Tibial nerve (tissue), 4 donors: ENCODE results near the gene MAPT. TPM values are rescaled to one million over a fixed set of nuclear protein-coding genes. Genes with fewer than 3 reads are reported as not detected.

ENCODE experiments used
- DNase-seq, 2 donors: peaks; one replicate each; pipeline ENCODE4 v3.0.0-alpha.2; 2019; ENCODE audit warnings: low spot score in 2 of 2
- H3K27ac ChIP-seq, 4 donors: fragments of 200-600 bp; sonication (generic) in 3 of 4; one replicate each; pipeline ENCODE4 v1.5.1; 2017 to 2019; ENCODE audit warnings: mild to moderate bottlenecking in 1 of 4
- H3K27me3 ChIP-seq, 2 donors: fragments of 200-600 bp; sonication (generic) in 1 of 2; one replicate each; pipeline versions ENCODE4 v1.5.1 to v1.6.0; 2017 to 2019
- H3K36me3 ChIP-seq, 3 donors: fragments of 200-600 bp; sonication (generic); one replicate each; pipeline ENCODE4 v1.5.1; 2018 to 2019
- H3K4me1 ChIP-seq, 4 donors: fragments of 200-600 bp; sonication (generic) in 3 of 4; one replicate each; pipeline ENCODE4 v1.5.1; 2017 to 2019
- H3K4me3 ChIP-seq, 4 donors: fragments of 200-600 bp; sonication (generic) in 3 of 4; one replicate each; pipeline ENCODE4 v1.5.1; 2017 to 2019; ENCODE audit warnings: mild to moderate bottlenecking in 1 of 4, moderate library complexity in 1 of 4
- H3K9me3 ChIP-seq, 4 donors: fragments of 200-600 bp; sonication (generic) in 3 of 4; one replicate each; pipeline ENCODE4 v1.5.1; 2017 to 2019
- EP300 ChIP-seq, 2 donors: sonication (generic); formaldehyde crosslinking; IDR thresholded peaks; one replicate each; pipeline ENCODE4 v1.6.1; 2017; ENCODE audit warnings: antibody characterized with exemption in 2 of 2, mild to moderate bottlenecking in 1 of 2
- POLR2A ChIP-seq, 2 donors: fragments of 450-650 bp; IDR thresholded peaks; one replicate each; pipeline ENCODE4 v1.6.1; 2017; ENCODE audit warnings: antibody characterized with exemption in 2 of 2, mild to moderate bottlenecking in 2 of 2, moderate library complexity in 2 of 2
- WGBS, 2 donors: methylation state at CpG; one replicate each; pipeline ENCODE4 v1.1.5; 2018; 5-methylcytosine and 5-hydroxymethylcytosine counted together
- total RNA-seq, 4 donors: library from RNA; depleted of rRNA; stranded (reverse); fragments of >200 nt; gene quantifications; one replicate each; pipeline ENCODE4 v1.1.0, GENCODE V29; 2016
- TF ChIP-seq, protein P1 (sequence below), 5 experiments: fragments of 200-600 bp in 3 of 5; fragments of 450-650 bp in 2 of 5; sonication (generic) in 3 of 5; IDR thresholded peaks; one replicate each; pipeline ENCODE4 v1.5.1; 2016 to 2019; ENCODE audit warnings: antibody characterized with exemption in 5 of 5, mild to moderate bottlenecking in 3 of 5, moderate library complexity in 2 of 5

Gene MAPT
- total RNA-seq, 4 donors from 2014 or later: 2.5 to 3.1 (median 2.8) TPM

DNA sequence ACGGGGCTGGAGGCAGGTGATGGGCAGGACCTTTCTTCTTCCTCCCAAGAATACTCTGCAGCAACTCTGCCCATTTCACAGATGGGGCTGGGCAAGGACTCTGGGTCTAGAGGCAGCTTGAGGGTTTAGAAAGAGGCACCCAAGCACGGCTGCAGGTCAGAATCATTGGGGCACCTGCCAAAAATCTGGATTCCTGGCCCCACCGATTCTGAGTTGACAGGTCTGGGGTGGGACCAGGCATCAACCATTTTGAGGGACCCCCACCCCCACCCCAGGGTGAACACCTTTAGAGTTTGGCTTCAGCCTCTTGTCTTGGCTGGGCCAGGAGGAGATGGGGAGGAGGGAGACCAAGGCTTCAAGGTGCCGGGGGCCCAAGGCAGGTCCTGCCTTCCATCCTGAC lies 44.3 kb upstream of the MAPT start:
- Histone ChIP-seq H3K36me3 (no peaks in the 10 kb centered on the region), H3K27ac (no peak overlapping the region), H3K4me1 (peaks cover 0 to 3% (median 0%) of the 10 kb centered on the region in 4 donors), H3K27me3 (peaks cover 0 to 51% of the 10 kb centered on the region in 2 donors), H3K4me3 (no peak overlapping the region), H3K9me3 (no peaks in the 10 kb centered on the region)
- DNase-seq: no peak
- TF ChIP-seq, protein P1, sequence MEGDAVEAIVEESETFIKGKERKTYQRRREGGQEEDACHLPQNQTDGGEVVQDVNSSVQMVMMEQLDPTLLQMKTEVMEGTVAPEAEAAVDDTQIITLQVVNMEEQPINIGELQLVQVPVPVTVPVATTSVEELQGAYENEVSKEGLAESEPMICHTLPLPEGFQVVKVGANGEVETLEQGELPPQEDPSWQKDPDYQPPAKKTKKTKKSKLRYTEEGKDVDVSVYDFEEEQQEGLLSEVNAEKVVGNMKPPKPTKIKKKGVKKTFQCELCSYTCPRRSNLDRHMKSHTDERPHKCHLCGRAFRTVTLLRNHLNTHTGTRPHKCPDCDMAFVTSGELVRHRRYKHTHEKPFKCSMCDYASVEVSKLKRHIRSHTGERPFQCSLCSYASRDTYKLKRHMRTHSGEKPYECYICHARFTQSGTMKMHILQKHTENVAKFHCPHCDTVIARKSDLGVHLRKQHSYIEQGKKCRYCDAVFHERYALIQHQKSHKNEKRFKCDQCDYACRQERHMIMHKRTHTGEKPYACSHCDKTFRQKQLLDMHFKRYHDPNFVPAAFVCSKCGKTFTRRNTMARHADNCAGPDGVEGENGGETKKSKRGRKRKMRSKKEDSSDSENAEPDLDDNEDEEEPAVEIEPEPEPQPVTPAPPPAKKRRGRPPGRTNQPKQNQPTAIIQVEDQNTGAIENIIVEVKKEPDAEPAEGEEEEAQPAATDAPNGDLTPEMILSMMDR (IDR thresholded peaks at IDR 0.05): no peak
- TF ChIP-seq POLR2A (IDR thresholded peaks at IDR 0.05) (no peak), EP300 (IDR thresholded peaks at IDR 0.05) (no peak)
- WGBS, 2 donors: 73 to 84% methylated on average over 3 of the region's 4 CpGs

DNA sequence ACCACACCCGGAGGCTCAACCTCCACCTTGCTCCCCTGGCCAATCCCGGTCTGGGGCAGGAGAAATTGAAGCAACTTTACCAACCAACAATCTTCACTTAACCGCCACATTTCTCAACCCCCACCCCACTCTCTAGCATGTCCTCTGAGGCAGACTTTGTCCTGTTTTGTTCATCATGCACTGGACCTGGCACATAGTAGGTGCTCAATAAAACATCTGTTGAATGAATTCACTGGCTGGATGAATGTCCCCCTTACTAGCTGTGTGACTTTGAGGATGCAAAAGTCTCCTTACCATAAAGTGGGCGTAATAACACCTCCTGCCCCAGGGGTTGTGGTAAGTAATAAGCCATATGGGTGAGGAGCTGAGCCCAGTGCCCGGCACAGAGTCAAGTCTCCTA lies 43.9 kb upstream of the MAPT start:
- H3K4me1 ChIP-seq: peaks cover 0 to 3% (median 0%) of the 10 kb centered on the region in 4 donors
- H3K4me3 ChIP-seq: no peak overlapping the region
- no peak overlapping the region for H3K27ac ChIP-seq
- 81 to 86% methylated on average over 5 of the region's 5 CpGs for WGBS, 2 donors
- TF ChIP-seq, protein P1 (IDR thresholded peaks at IDR 0.05): no peak
- TF ChIP-seq POLR2A (IDR thresholded peaks at IDR 0.05) (no peak), EP300 (IDR thresholded peaks at IDR 0.05) (no peak)
- no peaks in the 10 kb centered on the region for H3K9me3 ChIP-seq
- peaks cover 0 to 56% of the 10 kb centered on the region in 2 donors for H3K27me3 ChIP-seq
- DNase-seq: no peak
- no peaks in the 10 kb centered on the region for H3K36me3 ChIP-seq

DNA sequence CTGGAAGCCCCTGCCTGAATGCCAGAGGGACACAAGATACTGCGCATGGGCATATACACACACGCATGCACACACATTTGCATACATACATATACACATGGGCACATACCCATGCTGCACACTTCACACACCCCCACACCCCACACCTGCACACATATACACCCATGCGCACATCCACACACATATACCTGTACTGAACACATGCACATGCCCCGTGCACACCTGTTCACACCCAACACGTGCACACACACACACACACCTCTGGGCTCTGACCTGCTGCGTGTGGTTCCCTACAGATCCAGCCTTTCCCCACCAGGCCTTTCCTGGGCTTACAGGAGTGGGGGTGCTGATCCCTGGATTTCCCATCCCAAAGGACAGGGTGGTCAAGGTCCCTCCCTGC lies 43.3 kb upstream of the MAPT start:
- Histone ChIP-seq H3K27me3 (peaks cover 0 to 57% of the 10 kb centered on the region in 2 donors), H3K9me3 (no peaks in the 10 kb centered on the region), H3K36me3 (no peaks in the 10 kb centered on the region), H3K4me3 (no peak overlapping the region), H3K27ac (no peak overlapping the region), H3K4me1 (peaks cover 0 to 3% (median 0%) of the 10 kb centered on the region in 4 donors)
- no peak for DNase-seq
- 84% methylated on average over 6 of the region's 6 CpGs for WGBS, 2 donors
- TF ChIP-seq, protein P1 (IDR thresholded peaks at IDR 0.05): no peak
- TF ChIP-seq POLR2A (IDR thresholded peaks at IDR 0.05) (no peak), EP300 (IDR thresholded peaks at IDR 0.05) (no peak)

DNA sequence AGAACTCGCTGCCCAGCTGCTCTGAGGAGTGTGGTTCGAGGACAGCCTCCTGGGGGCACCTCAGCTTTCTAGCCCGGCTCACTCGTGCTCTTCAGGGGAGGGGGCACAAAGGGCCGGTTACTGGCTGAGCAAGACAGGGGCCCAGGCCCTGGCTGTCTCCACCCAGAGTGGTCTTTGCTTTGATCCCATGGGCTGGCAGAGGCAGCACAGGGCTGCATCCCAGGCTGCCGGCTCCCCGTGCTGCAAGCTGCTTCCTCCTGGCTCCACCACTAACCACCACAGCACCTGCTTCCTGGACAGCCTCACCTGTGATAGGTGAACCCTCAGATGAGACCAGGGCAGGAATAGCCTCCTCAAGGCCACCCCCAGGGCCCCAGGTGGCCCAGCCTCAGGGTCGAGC lies 42.9 kb upstream of the MAPT start:
- Histone ChIP-seq H3K36me3 (no peaks in the 10 kb centered on the region), H3K9me3 (no peaks in the 10 kb centered on the region), H3K27me3 (peaks cover 0 to 57% of the 10 kb centered on the region in 2 donors), H3K4me3 (no peak overlapping the region), H3K4me1 (peaks cover 0 to 3% (median 0%) of the 10 kb centered on the region in 4 donors), H3K27ac (no peak overlapping the region)
- TF ChIP-seq, protein P1 (IDR thresholded peaks at IDR 0.05): no peak
- TF ChIP-seq EP300 (IDR thresholded peaks at IDR 0.05) (no peak), POLR2A (IDR thresholded peaks at IDR 0.05) (no peak)
- 15 to 28% methylated on average over 6 to 8 of the region's 8 CpGs for WGBS, 2 donors
- no peak for DNase-seq

DNA sequence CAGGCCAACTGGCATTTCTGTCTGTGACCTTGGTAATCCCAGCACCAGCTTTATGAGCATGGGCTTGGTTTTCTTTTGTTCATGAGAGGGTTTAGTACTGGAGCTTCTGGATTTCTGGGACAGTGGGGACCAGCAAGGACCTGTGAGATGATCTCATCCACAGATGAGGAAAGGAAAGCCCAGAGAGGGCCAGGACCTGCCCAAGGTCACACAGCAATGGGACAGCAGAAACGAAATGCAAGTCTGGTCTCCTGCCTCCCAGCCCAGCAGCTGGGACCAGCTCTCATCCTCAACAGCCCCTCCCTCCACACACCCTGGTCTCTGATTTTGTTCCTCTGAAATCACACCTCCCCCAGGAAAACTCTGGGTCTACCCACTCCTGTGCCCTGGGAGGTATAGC lies 42.5 kb upstream of the MAPT start:
- Histone ChIP-seq H3K4me3 (no peak overlapping the region), H3K27me3 (peaks cover 0 to 57% of the 10 kb centered on the region in 2 donors), H3K4me1 (peaks cover 0 to 3% (median 0%) of the 10 kb centered on the region in 4 donors), H3K27ac (no peak overlapping the region), H3K9me3 (no peaks in the 10 kb centered on the region), H3K36me3 (no peaks in the 10 kb centered on the region)
- TF ChIP-seq EP300 (IDR thresholded peaks at IDR 0.05) (no peak), POLR2A (IDR thresholded peaks at IDR 0.05) (no peak)
- TF ChIP-seq, protein P1 (IDR thresholded peaks at IDR 0.05): no peak
- DNase-seq: no peak
- 77 to 85% methylated on average over 1 of the region's 1 CpG for WGBS, 2 donors
